Peyer's patch (tissue), 4 donors: ENCODE data around the gene PSME3. TPM values are rescaled to one million over a fixed set of nuclear protein-coding genes. Genes with fewer than 3 reads are reported as not detected.
A peak's percentile ranks its signal among the peaks of the same experiment; 100 is the strongest.

ENCODE experiments used
- DNase-seq, 3 donors: peaks; one replicate each; pipeline ENCODE4 v3.0.0-alpha.2; 2017 to 2019
- H3K27ac ChIP-seq, 4 donors: fragments of 200-600 bp; sonication (generic); one replicate each; pipeline ENCODE4 v1.5.1; 2016 to 2019
- H3K27me3 ChIP-seq, 2 donors: fragments of 200-600 bp; sonication (generic); one replicate each; pipeline ENCODE4 v1.5.1; 2019
- H3K36me3 ChIP-seq, 3 donors: fragments of 200-600 bp; sonication (generic); one replicate each; pipeline ENCODE4 v1.5.1; 2016 to 2019
- H3K4me1 ChIP-seq, 4 donors: fragments of 200-600 bp; sonication (generic); one replicate each; pipeline ENCODE4 v1.5.1; 2016 to 2019
- H3K4me3 ChIP-seq, 4 donors: fragments of 200-600 bp; sonication (generic); 1 replicate in 3 of 4; 2 replicates in 1 of 4; pipeline ENCODE4 v1.5.1; 2016 to 2019; ENCODE audit warnings: mild to moderate bottlenecking in 1 of 4
- H3K9me3 ChIP-seq, 4 donors: fragments of 200-600 bp; sonication (generic); one replicate each; pipeline ENCODE4 v1.5.1; 2016 to 2019; ENCODE audit warnings: mild to moderate bottlenecking in 1 of 4
- POLR2A ChIP-seq, 2 donors: fragments of 450-650 bp; IDR thresholded peaks; one replicate each; pipeline ENCODE4 v1.5.1; 2017; ENCODE audit warnings: antibody characterized with exemption in 2 of 2, mild to moderate bottlenecking in 2 of 2, moderate library complexity in 2 of 2
- total RNA-seq, 4 donors: library from RNA; depleted of rRNA; stranded (reverse); fragments of >200 nt; gene quantifications; one replicate each; pipeline ENCODE4 v1.1.0, GENCODE V29; 2016
- TF ChIP-seq, protein P1 (sequence below), 6 experiments: fragments of 450-650 bp in 4 of 6; fragments of 200-600 bp in 2 of 6; sonication (generic) in 1 of 6; IDR thresholded peaks; one replicate each; pipeline ENCODE4 v1.5.1; 2017 to 2019; ENCODE audit warnings: antibody characterized with exemption in 6 of 6, mild to moderate bottlenecking in 3 of 6, moderate library complexity in 1 of 6

The PSME3 gene
- total RNA-seq, 4 donors from 2014 or later = 45.6 to 75.9 (median 59.8) TPM

DNA sequence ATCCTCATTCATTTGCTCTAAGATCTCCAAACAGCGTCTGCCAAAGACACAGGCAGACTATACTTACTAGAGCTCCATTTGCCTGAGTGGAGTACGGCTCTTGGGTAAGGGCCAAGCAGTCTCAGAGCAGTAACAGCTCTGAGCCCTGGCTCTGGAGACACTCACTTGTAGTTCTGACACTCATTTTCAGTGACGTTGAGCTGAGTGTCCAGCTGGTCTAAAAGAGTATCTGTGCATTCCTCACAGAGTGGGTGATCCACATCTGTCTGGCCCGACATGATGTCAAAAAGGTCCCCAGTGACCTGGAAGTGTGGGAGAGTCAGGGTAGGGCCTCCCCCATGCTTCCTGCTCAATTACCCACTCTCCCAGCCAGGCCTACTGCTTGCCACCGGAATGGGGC, 14.8 kb upstream of the PSME3 start:
- H3K9me3 ChIP-seq = no peaks in the 10 kb centered on the region
- H3K27ac ChIP-seq = no peak overlapping the region
- peaks cover 0 to 15% (median 5%) of the 10 kb centered on the region in 4 donors for H3K4me1 ChIP-seq
- no peak for DNase-seq
- peaks cover 0 to 90% (median 0%) of the 10 kb centered on the region in 3 donors for H3K36me3 ChIP-seq
- no peak for TF ChIP-seq POLR2A (IDR thresholded peaks at IDR 0.05)
- TF ChIP-seq, protein P1, sequence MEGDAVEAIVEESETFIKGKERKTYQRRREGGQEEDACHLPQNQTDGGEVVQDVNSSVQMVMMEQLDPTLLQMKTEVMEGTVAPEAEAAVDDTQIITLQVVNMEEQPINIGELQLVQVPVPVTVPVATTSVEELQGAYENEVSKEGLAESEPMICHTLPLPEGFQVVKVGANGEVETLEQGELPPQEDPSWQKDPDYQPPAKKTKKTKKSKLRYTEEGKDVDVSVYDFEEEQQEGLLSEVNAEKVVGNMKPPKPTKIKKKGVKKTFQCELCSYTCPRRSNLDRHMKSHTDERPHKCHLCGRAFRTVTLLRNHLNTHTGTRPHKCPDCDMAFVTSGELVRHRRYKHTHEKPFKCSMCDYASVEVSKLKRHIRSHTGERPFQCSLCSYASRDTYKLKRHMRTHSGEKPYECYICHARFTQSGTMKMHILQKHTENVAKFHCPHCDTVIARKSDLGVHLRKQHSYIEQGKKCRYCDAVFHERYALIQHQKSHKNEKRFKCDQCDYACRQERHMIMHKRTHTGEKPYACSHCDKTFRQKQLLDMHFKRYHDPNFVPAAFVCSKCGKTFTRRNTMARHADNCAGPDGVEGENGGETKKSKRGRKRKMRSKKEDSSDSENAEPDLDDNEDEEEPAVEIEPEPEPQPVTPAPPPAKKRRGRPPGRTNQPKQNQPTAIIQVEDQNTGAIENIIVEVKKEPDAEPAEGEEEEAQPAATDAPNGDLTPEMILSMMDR (IDR thresholded peaks at IDR 0.05) = no peak
- no peaks in the 10 kb centered on the region for H3K27me3 ChIP-seq
- H3K4me3 ChIP-seq = no peak overlapping the region

DNA sequence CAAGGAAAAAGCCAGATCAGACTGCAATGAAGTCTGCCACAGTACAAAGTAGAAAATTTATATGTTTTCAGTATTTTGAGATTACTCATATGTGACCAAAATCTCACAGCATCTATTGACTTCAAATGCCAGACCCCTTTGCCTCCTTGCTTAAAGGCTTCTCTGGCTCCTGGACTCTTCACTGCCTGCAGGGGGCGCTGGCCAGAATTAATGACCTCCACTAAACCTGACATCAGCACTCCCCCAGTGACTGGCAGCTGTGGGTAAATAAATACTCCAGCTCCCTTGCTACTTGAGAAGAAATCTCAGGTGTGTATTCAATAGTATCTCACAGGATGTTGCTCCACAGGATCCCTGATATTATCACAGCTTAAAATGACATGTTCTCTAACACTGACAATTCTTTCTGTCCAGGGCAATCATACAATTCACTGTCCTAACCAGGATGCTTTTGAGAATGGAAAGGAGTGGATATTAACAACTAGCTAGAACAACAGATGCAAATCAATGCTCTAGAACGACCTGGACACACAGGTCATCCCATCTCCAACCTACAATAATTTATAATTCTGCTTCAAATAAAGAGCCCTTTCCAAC, 13.2 kb upstream of the PSME3 start:
- Histone ChIP-seq H3K27ac (no peak overlapping the region), H3K4me1 (peaks cover 0 to 17% (median 9%) of the 10 kb centered on the region in 4 donors), H3K36me3 (peaks cover 0 to 73% (median 0%) of the 10 kb centered on the region in 3 donors), H3K4me3 (no peak overlapping the region), H3K27me3 (no peaks in the 10 kb centered on the region), H3K9me3 (no peaks in the 10 kb centered on the region)
- TF ChIP-seq, protein P1 (IDR thresholded peaks at IDR 0.05) = peak; percentile 4 to 64 (median 52)
- TF ChIP-seq POLR2A (IDR thresholded peaks at IDR 0.05) = no peak
- peak; percentile 46 to 80 (median 72) for DNase-seq

DNA sequence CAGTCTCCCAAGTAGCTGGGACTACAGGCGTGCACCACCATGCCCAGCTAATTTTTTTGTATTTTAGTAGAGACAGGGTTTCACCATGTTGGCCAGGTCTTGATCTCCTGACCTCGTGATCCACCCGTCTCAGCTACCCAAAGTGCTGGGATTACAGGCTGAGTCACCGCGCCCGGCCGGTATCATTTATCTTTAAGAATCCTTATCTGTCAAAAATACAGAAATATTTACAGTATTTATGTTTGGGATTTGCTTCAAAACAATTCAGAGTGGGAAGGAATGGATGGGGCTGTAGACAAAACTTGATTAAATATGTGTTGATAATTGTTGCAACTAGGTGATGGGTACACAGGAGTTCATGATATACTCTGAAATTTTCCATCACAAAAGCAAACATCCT, 12.0 kb upstream of the PSME3 start:
- H3K36me3 ChIP-seq = peaks cover 0 to 62% (median 0%) of the 10 kb centered on the region in 3 donors
- no peak for TF ChIP-seq POLR2A (IDR thresholded peaks at IDR 0.05)
- TF ChIP-seq, protein P1 (IDR thresholded peaks at IDR 0.05) = no peak
- no peak overlapping the region for H3K27ac ChIP-seq

DNA sequence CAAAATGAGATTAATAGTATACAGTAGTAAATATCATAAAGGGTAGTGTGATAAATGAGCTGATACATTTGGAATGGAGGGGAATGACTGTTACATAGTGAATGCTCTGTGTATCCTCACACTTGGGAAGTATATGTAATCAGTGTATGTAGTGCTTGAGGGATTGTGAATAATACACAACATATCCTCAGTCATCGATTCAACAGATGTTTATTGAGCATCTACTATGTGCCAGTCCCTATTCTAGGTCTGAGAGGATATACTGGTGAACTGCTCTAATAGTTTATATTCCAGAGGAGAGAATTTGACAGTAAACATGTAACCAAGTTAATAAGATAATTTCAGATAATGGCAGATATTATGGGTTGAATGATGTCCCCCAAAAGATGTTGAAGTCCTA, 5.7 kb upstream of the PSME3 start:
- H3K27ac ChIP-seq = no peak overlapping the region
- DNase-seq = no peak
- H3K27me3 ChIP-seq = no peaks in the 10 kb centered on the region
- no peak overlapping the region for H3K4me3 ChIP-seq
- no peaks in the 10 kb centered on the region for H3K9me3 ChIP-seq
- peaks cover 0 to 14% (median 9%) of the 10 kb centered on the region in 4 donors for H3K4me1 ChIP-seq
- no peak for TF ChIP-seq POLR2A (IDR thresholded peaks at IDR 0.05)
- TF ChIP-seq, protein P1 (IDR thresholded peaks at IDR 0.05) = no peak
- no peaks in the 10 kb centered on the region for H3K36me3 ChIP-seq

More for the DNA sequence above, 12.0 kb upstream of the PSME3 start:
- Histone ChIP-seq H3K4me1 (peaks cover 0 to 17% (median 9%) of the 10 kb centered on the region in 4 donors), H3K9me3 (no peaks in the 10 kb centered on the region), H3K4me3 (no peak overlapping the region), H3K27me3 (no peaks in the 10 kb centered on the region)
- no peak for DNase-seq

DNA sequence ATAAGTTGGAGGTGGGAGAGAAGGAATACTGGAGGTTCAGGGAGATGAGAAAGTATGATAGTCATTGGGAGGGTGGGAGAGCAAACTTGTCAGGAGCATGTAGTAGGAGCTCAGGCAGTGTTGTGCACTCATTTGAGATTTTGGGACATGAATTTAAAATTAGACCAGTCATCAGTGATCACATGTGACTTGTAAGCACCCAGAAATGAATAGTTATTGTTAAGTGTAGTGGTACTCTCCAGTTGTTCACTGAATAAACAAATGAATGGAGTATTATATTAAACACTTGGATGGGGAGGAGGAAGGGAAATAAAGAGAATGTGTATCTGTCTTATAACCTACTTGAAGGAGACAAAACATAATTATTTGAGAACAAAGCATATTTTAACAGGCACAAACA, 2.2 kb upstream of the PSME3 start:
- no peaks in the 10 kb centered on the region for H3K27me3 ChIP-seq
- TF ChIP-seq POLR2A (IDR thresholded peaks at IDR 0.05) = no peak
- TF ChIP-seq, protein P1 (IDR thresholded peaks at IDR 0.05) = no peak
- H3K27ac ChIP-seq = no peak overlapping the region
- no peak overlapping the region for H3K4me3 ChIP-seq
- DNase-seq = no peak
- H3K4me1 ChIP-seq = peaks cover 0 to 18% (median 3%) of the 10 kb centered on the region in 4 donors
- peaks cover 0 to 9% (median 0%) of the 10 kb centered on the region in 3 donors for H3K36me3 ChIP-seq
- H3K9me3 ChIP-seq = no peaks in the 10 kb centered on the region
